Ishikawa (cell line): ENCODE measurements around the gene PKD2.

Experiments used
- CEBPB ChIP-seq: IDR thresholded peaks from 2 replicates; pipeline ENCODE4 v1.6.1; 2012
- CREB1 ChIP-seq: IDR thresholded peaks from 2 replicates; pipeline ENCODE4 v1.6.1; 2012; ENCODE audit warnings: low read depth
- EGR1 ChIP-seq: IDR thresholded peaks from 2 replicates; pipeline ENCODE4 v1.6.1; 2012
- EP300 ChIP-seq: IDR thresholded peaks from 2 replicates; pipeline ENCODE4 v1.6.1; 2012; ENCODE audit warnings: borderline replicate concordance
- FOXM1 ChIP-seq: IDR thresholded peaks from 2 replicates; pipeline ENCODE4 v1.6.1; 2012; ENCODE audit warnings: low read depth, borderline replicate concordance
- NFIC ChIP-seq: IDR thresholded peaks from 2 replicates; pipeline ENCODE4 v1.6.1; 2012
- RAD21 ChIP-seq: IDR thresholded peaks from 2 replicates; pipeline ENCODE4 v1.6.1; 2012; ENCODE audit warnings: low read depth
- TAF1 ChIP-seq: IDR thresholded peaks from 2 replicates; pipeline ENCODE4 v1.6.1; 2012; ENCODE audit warnings: low read depth, mild to moderate bottlenecking
- TCF12 ChIP-seq: IDR thresholded peaks from 2 replicates; pipeline ENCODE4 v1.6.1; 2012; ENCODE audit warnings: low read depth
- TEAD4 ChIP-seq: IDR thresholded peaks from 2 replicates; pipeline ENCODE4 v1.6.1; 2012
- YY1 ChIP-seq: IDR thresholded peaks from 2 replicates; pipeline ENCODE4 v1.6.1; 2012; ENCODE audit warnings: low read depth
- ZBTB7A ChIP-seq: IDR thresholded peaks from 2 replicates; pipeline ENCODE4 v1.6.1; 2012; ENCODE audit warnings: low read depth
- TF ChIP-seq, protein P1 (sequence below): IDR thresholded peaks from 2 replicates; pipeline ENCODE4 v1.6.1; 2012
- TF ChIP-seq, protein P2 (sequence below): IDR thresholded peaks from 2 replicates; pipeline ENCODE4 v1.6.1; 2012
- TF ChIP-seq, protein P3 (sequence below): IDR thresholded peaks from 2 replicates; pipeline ENCODE4 v1.6.1; 2012; ENCODE audit warnings: low read depth, mild to moderate bottlenecking

PKD2 gene

DNA sequence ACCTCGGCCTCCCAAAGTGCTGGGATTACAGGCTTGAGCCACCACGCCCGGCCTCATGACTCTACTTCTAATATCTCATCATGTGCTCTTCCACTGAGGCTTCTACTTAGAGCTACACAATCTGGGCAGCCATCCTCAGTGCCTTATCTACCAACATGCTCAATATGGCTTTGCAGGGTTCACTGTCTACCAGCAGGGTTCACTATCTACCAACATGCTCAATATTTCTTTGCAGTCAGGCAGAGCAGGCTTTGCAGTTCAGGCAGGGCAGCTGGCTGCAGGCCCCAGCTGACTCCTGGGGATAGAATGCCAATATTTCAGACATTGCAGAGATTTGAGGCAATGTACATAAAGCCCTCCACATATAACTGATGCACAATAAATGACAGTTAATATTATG lies 47.5 kb downstream of the PKD2 start:
- TF ChIP-seq YY1, result no peak
- peak; percentile 62 for TF ChIP-seq RAD21

DNA sequence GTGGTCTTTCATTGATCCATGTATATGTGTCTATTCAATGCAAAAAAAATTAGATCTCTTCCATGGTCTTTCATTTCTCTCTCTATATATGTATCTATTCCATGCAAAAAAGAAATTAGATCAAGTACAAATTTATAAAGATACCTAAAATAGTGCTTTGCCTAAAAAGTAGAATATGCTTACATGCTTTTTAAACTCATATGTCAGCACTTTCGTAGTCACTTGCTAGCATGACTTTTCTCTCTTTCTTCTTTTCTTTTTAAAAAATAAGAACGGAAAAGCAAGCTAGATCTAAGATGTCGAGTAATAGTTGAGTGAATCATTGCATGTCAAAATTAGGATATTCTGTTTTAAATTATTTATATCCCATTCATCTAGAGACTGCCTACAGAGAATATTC lies 50.9 kb downstream of the PKD2 start:
- TF ChIP-seq EGR1 (no peak), CREB1 (no peak), TEAD4 (no peak), NFIC (no peak), YY1 (no peak), TAF1 (no peak), ZBTB7A (no peak), FOXM1 (no peak), EP300 (no peak), CEBPB (no peak)
- TF ChIP-seq, protein P1, sequence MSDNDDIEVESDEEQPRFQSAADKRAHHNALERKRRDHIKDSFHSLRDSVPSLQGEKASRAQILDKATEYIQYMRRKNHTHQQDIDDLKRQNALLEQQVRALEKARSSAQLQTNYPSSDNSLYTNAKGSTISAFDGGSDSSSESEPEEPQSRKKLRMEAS, result no peak
- TF ChIP-seq, protein P2, sequence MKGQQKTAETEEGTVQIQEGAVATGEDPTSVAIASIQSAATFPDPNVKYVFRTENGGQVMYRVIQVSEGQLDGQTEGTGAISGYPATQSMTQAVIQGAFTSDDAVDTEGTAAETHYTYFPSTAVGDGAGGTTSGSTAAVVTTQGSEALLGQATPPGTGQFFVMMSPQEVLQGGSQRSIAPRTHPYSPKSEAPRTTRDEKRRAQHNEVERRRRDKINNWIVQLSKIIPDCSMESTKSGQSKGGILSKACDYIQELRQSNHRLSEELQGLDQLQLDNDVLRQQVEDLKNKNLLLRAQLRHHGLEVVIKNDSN, result no peak

DNA sequence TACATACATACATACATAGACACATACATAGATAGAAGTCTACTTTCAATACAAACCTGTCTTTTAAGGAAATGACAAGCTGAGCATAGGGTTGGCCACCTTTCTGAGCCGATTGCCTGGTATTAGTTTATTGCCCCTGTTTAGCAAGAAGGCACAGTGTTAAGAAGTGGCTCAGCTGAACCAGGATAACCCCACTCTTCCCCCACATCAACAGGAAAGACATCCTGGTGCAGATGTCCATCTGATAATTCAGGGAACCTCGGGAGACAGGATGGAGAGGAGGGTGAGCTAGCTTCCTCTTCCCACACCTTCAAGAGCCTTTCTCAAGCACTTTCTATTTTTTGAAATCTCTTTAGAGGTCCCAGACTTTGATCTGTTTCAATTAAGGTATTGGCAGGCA lies 52.3 kb downstream of the PKD2 start:
- TF ChIP-seq CEBPB (no peak), TEAD4 (no peak), TAF1 (no peak), EP300 (no peak), FOXM1 (no peak), TCF12 (no peak)
- TF ChIP-seq, protein P2, result no peak
- TF ChIP-seq, protein P3, sequence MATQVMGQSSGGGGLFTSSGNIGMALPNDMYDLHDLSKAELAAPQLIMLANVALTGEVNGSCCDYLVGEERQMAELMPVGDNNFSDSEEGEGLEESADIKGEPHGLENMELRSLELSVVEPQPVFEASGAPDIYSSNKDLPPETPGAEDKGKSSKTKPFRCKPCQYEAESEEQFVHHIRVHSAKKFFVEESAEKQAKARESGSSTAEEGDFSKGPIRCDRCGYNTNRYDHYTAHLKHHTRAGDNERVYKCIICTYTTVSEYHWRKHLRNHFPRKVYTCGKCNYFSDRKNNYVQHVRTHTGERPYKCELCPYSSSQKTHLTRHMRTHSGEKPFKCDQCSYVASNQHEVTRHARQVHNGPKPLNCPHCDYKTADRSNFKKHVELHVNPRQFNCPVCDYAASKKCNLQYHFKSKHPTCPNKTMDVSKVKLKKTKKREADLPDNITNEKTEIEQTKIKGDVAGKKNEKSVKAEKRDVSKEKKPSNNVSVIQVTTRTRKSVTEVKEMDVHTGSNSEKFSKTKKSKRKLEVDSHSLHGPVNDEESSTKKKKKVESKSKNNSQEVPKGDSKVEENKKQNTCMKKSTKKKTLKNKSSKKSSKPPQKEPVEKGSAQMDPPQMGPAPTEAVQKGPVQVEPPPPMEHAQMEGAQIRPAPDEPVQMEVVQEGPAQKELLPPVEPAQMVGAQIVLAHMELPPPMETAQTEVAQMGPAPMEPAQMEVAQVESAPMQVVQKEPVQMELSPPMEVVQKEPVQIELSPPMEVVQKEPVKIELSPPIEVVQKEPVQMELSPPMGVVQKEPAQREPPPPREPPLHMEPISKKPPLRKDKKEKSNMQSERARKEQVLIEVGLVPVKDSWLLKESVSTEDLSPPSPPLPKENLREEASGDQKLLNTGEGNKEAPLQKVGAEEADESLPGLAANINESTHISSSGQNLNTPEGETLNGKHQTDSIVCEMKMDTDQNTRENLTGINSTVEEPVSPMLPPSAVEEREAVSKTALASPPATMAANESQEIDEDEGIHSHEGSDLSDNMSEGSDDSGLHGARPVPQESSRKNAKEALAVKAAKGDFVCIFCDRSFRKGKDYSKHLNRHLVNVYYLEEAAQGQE, result no peak
- TF ChIP-seq, protein P1, result no peak

DNA sequence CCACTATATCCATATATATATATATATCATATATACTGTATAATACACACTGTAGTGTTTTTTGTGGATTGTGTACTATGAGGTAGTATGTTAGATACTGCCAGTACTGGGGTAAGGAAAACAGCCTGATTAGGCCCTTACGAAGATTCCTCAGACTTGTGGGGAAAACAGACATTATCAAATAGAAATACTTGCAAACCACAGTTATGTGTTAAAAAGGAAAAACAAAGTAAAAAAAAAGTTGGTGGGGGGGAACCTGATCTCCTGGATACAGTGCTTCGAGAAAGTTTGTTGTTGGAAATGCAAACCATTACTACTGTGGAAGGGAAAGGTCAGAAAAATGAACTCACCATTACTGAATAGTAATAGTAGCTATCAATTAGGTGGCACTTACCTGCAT lies 53.0 kb downstream of the PKD2 start:
- TF ChIP-seq TEAD4 (no peak), EP300 (no peak)

DNA sequence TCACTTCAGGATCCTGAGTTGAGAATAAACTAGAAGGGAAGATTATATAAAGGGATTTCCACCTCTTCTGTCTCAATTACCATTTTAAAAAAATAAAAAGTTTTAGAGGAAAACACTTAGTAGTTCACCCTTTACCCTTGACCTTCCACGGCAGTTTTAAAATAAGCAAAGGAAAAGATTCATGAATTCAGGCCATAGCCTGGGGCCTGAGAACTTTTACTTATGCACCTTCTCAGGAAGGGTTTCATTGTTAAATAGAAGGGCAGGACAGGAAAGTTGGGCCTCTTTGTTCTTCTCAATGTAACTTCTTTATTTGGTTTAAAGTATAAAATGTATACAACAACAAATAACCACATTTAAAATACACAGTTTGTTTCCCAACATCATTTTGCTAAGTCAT lies 54.9 kb downstream of the PKD2 start:
- no peak for TF ChIP-seq NFIC
- no peak for TF ChIP-seq TCF12
- TF ChIP-seq YY1, result no peak
- no peak for TF ChIP-seq EGR1
- TF ChIP-seq, protein P3, result no peak
- TF ChIP-seq RAD21, result no peak
- TF ChIP-seq TAF1, result no peak
- no peak for TF ChIP-seq EP300
- TF ChIP-seq TEAD4, result no peak
- TF ChIP-seq CREB1, result no peak
- TF ChIP-seq, protein P1, result no peak
- TF ChIP-seq, protein P2, result no peak
- no peak for TF ChIP-seq ZBTB7A
- no peak for TF ChIP-seq CEBPB
- TF ChIP-seq FOXM1, result no peak

DNA sequence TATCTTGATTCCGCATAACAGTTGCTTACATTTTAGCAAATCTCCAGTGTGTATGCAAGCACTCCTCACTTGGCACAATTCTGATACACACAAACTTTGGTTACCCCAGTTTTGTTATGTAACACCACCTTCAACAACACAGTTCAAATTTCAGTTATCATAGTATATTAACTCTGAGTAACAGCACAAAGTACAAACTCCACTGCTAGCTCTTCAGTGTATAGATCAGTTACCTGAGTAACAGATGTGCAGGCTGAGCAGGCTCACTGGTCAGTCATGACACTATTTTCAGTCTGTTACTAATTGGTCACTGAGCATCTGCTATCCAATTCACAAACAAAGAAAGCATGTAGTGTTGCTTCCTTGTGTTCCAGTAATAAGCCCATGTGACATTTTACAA lies 55.4 kb downstream of the PKD2 start:
- TF ChIP-seq ZBTB7A (no peak), NFIC (no peak), CREB1 (no peak), TEAD4 (no peak), YY1 (no peak), FOXM1 (no peak), EGR1 (no peak), TAF1 (no peak), RAD21 (no peak), TCF12 (no peak), EP300 (no peak)
- TF ChIP-seq, protein P3, result no peak
- TF ChIP-seq, protein P1, result no peak
